C4-2B (cell line): ENCODE measurements around the gene ETFBKMT.

Source experiments
- ZFX ChIP-seq: fragments of 450-650 bp; IDR thresholded peaks from 2 replicates; pipeline ENCODE4 v1.6.1; 2017
- TF ChIP-seq, protein P1 (sequence below): fragments of 450-650 bp; conservative IDR thresholded peaks from 2 replicates; pipeline ENCODE4 v1.5.1; 2017; ENCODE audit warnings: mild to moderate bottlenecking

DNA sequence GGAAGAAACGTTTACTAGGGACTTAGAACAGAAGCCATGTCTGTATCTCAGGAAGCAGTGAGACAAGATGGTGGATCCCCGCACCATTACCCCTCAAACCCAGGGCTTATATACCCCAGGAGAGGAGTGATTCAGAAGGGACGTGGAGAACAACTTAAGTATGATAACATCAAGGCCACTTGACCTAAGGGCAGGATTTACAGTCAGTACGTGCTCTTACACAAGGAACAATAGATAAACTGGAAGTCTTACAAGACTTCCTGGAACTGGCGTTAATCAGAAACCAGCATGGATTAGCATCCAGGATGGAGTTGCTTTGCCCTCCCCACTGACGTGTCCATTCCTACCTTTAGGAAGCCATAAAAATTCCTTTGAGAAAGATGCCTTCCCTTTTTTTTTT is 8.6 kb upstream of the ETFBKMT start:
- TF ChIP-seq, protein P1, sequence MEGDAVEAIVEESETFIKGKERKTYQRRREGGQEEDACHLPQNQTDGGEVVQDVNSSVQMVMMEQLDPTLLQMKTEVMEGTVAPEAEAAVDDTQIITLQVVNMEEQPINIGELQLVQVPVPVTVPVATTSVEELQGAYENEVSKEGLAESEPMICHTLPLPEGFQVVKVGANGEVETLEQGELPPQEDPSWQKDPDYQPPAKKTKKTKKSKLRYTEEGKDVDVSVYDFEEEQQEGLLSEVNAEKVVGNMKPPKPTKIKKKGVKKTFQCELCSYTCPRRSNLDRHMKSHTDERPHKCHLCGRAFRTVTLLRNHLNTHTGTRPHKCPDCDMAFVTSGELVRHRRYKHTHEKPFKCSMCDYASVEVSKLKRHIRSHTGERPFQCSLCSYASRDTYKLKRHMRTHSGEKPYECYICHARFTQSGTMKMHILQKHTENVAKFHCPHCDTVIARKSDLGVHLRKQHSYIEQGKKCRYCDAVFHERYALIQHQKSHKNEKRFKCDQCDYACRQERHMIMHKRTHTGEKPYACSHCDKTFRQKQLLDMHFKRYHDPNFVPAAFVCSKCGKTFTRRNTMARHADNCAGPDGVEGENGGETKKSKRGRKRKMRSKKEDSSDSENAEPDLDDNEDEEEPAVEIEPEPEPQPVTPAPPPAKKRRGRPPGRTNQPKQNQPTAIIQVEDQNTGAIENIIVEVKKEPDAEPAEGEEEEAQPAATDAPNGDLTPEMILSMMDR = no peak
- no peak for TF ChIP-seq ZFX
